NCI-H1092 treated with DMSO at 0.1 percent for 48 hours (cell line): ENCODE data around the gene AKIP1.

Experiments
- DNase-seq: peaks from one replicate; lab custom pipeline; 2025; lab: John Stamatoyannopoulos, UW

Gene AKIP1

GRCh38 chr11:8961401-8961800 is 50.4 kb downstream of the AKIP1 start:
- DNase-seq: no peak

DNA sequence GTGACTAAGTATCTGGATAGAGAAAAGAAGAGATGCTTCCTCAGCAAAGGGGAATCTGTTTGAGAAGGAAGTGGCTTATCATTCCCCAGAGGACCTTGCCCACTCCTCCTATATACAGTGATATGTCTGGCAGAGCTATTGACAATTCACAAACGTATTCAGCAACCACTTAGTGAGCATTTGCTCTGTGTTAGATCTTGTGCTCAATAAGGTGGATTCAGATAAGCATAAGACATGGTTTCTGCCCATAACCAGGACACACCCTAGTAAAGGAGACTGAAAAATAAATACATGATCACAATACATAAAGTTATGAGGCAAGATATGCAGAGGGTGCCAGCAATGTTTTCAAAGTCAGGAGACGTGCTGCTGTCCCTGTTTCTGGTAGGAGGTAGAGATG is 51.9 kb downstream of the AKIP1 start:
- DNase-seq: no peak

DNA sequence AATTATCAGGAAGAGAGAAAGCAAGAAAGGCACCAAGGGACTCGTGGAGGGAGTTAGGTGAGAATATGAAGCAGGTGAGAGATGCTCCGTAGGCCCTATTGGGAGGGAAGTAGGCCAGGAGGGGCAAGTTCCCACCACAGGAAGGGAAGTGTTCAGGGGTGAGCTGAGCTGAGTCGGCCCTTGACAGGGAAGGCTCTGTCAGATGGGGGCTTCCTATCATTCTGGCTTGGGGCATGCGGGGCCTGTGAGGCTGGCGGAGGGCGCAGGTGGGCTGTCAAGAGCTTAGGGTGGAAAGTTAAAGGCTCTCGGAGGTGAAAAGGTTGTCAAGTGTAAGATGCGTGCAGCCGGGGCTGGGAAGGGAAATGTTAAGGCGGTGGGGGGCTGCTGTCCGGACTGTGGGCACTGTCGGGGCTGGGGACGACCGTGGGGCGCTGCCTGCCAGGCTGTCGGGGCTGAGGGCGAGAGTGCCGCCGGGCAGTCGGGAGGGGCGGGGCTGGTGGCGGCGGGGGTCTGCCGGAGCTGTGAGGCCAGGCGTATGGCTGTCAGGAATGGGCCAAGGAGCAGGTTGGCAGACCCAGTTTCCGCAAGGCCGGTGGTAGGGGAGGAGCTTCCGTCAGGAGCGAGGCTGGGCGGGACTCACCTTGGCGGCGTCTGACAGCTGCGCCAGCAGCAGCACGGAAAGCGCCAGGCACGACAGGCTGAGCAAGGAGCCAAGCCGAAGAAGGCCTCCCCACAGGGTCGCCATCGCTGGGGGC is 52.8 kb downstream of the AKIP1 start:
- peak; percentile 82 for DNase-seq

GRCh38 chr11:8964324-8965320 is 53.6 kb downstream of the AKIP1 start, which contains the start of gene TMEM9B:
TSS of gene TMEM9B (minus strand) at chr11:8964442. CDS start at chr11:8964313, 129 bp downstream.
- DNase-seq: peak; percentile 82

- DNase-seq: no peak
Measured at GRCh38 chr11:8967184-8967583, 56.2 kb downstream of the AKIP1 start.
